GM12865 (cell line): ENCODE measurements around the gene P2RX6.
"Not testable (repeated sequence)": the region's sequence is repeated elsewhere in the genome, so short reads cannot be mapped to it uniquely, and the experiment has no call there.

Source experiments
- DNase-seq: peaks from one replicate; pipeline ENCODE4 v3.0.0; 2010; ENCODE audit warnings: low read depth
- H3K4me3 ChIP-seq: 2 replicates; pipeline ENCODE4 v1.5.1; 2011; ENCODE audit warnings: mild to moderate bottlenecking, low read depth, low read length, control low read depth
- CTCF ChIP-seq: IDR thresholded peaks from 2 replicates; pipeline ENCODE4 v1.5.1; 2011; ENCODE audit warnings: low read length, control low read depth, low read depth, inconsistent platforms; ENCODE audit not compliant: insufficient read depth; ENCODE audit errors: missing control alignments

P2RX6 gene

GRCh38 chr22:21068681-21069276, 53.8 kb downstream of the P2RX6 start:
- no peak for DNase-seq
- no peak for TF ChIP-seq CTCF
- no peak overlapping the region for H3K4me3 ChIP-seq

GRCh38 chr22:21069375-21069774, 54.4 kb downstream of the P2RX6 start:
- DNase-seq: no peak
- no peak for TF ChIP-seq CTCF
- H3K4me3 ChIP-seq: no peak overlapping the region

DNA sequence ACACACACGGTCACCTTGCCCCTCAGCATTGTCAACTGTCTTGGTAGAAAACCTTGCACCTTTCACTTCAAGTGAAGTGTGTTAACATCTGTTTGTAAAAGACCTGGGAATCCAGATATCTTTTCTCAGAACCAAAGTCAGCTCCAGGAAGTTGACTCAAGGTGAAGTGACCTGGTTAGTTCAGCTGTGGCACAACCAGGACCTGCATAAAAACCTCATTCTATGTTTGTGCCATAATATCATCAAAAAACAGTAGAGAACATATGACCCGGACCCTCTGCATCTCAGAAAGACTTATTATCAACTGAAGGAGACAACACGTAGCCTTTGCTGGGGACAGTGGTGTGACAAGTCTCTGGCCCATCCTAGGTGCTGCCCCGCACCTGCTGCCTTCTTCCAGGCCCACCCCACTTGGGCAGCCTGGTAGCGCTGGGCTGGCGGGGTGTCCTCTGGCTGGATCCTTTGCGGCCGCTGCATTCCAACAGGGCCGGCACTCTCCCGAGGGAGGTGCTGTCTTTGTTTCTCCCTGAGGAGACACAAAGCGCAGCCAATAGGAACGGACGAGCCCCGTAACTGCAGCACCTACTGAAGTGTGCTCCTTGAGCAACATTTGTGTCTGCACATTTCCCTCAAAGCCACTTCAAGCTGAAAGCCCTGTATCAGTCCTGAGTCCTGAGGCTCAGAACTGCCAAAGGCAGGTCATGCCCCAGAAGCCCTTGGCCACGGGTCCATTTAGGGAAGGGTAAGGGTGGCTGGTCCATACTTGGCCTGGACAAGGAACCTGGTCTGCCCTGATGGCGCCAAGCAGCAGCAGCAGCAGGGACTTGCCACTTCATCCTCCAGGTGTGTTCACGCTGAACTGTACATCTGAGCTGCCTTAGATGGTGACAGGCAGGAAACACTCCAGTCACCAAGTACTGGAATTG, 56.0 kb downstream of the P2RX6 start:
- no peak for TF ChIP-seq CTCF
- no peak overlapping the region for H3K4me3 ChIP-seq
- no peak for DNase-seq

GRCh38 chr22:21071796-21072195, 56.8 kb downstream of the P2RX6 start:
- not testable (repeated sequence) for DNase-seq, H3K4me3 ChIP-seq

- no peak overlapping the region for H3K4me3 ChIP-seq
- no peak for TF ChIP-seq CTCF
- DNase-seq: no peak
Measured at GRCh38 chr22:21073023-21073422, 58.1 kb downstream of the P2RX6 start.

DNA sequence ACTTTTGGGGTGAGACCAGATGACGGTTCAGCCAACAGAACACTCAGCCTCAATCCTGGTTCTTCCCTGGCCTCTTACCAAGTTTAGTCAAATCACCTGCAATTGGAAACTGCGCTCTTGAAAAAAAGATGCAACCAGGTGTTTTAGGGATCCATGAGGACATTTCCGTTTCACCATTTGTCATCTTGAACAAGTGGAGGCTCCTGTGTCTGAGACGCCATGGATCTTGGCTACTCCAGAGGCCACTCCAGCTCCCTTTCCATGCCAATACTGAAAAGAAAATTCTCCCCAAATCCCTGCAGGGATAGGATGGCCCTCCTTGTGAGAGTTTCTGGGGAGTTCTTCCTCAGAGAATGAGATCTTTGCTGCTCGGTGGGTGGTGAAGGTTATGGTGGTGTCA, 58.5 kb downstream of the P2RX6 start:
- H3K4me3 ChIP-seq: no peak overlapping the region
- DNase-seq: no peak
- no peak for TF ChIP-seq CTCF

DNA sequence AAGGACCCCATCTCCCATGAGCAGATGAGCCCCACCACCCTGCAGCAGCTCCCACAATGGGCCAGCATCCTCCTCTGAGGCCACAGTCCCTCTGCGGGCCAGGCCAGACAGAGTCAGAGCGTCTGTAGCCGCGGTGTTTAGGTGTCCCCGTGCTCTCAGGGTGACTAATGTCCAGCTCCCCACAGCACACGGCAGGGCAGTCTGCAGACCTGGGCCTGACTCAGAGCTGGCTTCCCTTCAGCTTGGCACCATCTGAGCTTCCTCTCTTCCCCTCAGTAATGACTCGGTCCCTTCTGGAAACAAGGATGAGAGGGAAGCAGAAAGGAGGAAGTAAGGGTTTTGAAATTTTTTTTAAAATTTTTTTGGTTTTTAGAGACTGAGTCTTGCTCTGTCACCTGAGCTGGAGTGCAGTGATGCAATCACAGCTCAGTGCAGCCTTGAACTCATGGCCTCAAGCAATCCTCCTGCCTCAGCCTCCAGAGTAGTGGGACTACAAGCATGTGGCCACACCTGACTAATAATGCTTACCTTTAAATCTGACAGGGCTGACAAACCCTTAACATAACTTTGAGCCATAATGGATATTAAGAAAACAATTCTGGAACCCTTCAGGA, 59.2 kb downstream of the P2RX6 start:
- DNase-seq: no peak
- no peak overlapping the region for H3K4me3 ChIP-seq
- TF ChIP-seq CTCF: no peak
